Measurements from ENCODE around the gene COL12A1.

COL12A1 gene

DNA sequence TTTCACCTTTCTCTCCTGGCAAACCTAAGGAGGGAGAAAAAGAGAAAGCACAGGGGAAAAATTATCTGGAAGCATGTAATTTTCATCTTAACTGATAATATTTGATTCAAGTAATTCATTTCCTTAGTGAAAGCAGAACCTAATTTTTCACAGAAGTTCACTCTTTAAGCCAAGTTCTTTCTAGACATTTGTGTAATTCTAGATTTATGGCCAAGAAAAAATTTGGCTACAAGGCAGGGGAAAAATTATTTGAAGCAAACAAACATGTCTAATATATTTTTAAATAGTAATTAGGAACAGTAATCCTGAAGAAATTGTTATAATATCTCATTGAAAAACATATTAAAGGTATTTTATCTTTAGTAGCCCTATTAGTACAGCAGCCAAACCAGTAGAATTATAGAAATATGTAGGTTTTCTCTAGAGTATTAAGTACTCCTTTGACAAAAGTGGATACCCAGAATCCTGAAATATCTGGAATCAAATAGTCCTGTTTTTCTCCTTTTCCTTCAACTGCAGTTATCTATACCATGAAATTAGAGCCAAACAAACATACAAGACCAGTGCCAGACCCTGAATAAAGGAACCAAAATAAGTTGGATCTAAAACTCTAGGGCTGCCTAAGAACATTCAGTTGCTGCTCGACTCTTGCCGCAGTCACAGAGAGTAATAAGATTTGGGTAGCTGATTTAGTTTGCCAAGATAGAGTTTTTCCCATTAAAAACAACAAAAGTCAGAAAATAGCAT lies 116.5 kb downstream of the COL12A1 start:
- no peak for DNase-seq (ENCODE audit: low spot score)
- no peak overlapping the region for H3K27ac ChIP-seq
- ChIA-PET CTCF (no interaction called here), POLR2A (ENCODE audit: low non-redundant PET) (no interaction called here)
- TF ChIP-seq, protein P1, sequence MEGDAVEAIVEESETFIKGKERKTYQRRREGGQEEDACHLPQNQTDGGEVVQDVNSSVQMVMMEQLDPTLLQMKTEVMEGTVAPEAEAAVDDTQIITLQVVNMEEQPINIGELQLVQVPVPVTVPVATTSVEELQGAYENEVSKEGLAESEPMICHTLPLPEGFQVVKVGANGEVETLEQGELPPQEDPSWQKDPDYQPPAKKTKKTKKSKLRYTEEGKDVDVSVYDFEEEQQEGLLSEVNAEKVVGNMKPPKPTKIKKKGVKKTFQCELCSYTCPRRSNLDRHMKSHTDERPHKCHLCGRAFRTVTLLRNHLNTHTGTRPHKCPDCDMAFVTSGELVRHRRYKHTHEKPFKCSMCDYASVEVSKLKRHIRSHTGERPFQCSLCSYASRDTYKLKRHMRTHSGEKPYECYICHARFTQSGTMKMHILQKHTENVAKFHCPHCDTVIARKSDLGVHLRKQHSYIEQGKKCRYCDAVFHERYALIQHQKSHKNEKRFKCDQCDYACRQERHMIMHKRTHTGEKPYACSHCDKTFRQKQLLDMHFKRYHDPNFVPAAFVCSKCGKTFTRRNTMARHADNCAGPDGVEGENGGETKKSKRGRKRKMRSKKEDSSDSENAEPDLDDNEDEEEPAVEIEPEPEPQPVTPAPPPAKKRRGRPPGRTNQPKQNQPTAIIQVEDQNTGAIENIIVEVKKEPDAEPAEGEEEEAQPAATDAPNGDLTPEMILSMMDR (conservative IDR thresholded peaks at IDR 0.05; ENCODE audit: low read depth): no peak

DNA sequence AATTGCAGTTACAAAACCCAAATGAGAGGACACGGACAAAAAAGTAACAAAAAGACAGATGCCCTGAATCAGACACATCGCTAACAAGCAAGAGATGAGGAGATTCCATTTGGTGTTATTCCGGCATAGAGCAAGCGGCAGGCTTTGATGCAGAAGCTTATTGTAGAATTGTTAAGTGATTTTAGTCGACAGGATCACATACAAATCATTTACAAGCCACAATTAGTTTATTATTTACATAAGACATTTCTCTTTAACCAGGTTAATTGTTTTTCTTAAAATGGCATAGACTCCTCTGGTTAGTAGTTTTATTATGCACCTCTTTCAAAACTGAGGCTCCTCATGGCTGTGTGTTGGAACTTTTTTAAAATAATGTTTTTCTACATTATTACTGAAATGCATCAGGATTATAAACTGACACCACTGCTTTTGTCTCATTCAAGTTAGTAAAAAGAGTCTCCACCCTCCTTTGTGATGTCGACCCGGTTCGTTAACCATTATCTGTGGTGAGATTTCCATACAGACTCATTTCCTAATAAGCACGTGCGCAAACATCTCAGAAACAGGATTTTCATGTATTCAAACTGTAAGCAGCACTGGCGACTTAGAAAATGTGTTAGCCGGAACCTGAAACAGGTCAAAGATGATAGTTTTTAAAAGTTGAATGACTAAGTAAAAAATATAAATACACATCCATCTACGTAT lies 119.8 kb downstream of the COL12A1 start:
- ChIA-PET CTCF (no interaction called here), POLR2A (ENCODE audit: low non-redundant PET) (no interaction called here)
- DNase-seq (ENCODE audit: low spot score): no peak
- H3K27ac ChIP-seq: no peak overlapping the region
- TF ChIP-seq, protein P1 (conservative IDR thresholded peaks at IDR 0.05; ENCODE audit: low read depth): no peak

DNA sequence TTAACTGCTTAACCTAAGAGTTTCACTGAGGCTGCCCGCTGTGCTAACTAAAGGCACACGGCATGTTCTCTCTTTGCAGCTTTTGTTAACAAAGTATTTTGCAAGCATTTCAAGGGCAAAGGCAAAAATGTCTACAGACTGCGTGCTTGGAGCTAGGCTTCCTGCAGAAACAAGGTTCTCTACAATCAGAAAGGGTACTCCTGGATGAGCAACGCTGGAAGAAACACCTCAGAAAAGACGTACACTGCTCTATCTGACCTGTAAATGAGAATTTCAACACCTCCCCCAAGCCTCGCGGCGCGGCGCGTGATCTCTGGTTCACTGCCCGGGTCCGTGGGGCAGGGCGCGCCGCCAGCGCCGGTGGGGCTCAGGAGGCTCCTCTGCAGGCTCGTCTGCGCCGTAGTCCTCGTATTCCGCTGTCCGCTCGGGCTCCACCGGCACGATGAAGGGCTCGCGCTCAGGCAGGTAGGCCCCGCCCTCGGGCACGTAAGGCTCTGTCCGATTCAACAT lies 120.9 kb downstream of the COL12A1 start:
- ChIA-PET POLR2A (ENCODE audit: low non-redundant PET) (no interaction called here), CTCF (no interaction called here)
- no peak overlapping the region for H3K27ac ChIP-seq
- no peak for DNase-seq (ENCODE audit: low spot score)
- TF ChIP-seq, protein P1 (conservative IDR thresholded peaks at IDR 0.05; ENCODE audit: low read depth): no peak

DNA sequence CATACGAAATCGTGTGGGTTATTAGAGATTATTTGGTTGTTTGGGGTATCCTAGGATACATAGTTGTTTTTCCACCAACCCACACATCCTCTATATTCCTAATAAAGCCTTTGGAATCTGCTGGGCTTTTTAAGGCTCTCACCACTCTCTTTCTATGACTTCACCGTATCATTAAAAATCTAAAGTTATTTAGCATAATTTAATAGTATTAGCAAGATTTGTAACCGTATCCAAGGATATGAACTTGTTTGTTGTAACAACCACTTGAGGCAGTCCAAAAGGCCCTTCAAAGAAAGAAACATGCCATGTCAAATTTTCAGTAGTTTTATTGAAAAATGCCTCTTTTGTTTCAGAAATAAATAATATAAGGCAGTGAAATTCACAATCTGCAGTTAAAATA lies 121.8 kb downstream of the COL12A1 start:
- TF ChIP-seq, protein P1 (conservative IDR thresholded peaks at IDR 0.05; ENCODE audit: low read depth): no peak
- DNase-seq (ENCODE audit: low spot score): no peak
- ChIA-PET CTCF (no interaction called here), POLR2A (ENCODE audit: low non-redundant PET) (no interaction called here)
- no peak overlapping the region for H3K27ac ChIP-seq

DNA sequence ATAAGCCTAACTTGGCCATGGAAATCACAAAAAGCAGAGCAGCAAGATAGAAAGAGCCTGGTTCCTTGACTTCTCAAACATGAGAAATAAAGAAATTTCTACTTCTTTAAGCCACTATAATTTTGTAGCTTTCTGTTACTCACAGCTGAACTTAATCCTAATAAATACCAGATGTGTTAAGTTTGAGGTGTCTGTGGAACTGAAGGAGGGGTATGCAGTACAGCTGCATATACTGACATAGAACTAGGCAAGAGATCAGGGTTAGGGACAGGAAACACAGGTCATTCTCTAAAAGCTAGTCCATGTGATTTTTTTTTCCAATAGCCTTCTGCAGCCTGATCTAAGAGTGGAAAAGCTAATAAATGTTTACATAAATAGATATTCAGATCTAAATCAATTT lies 123.9 kb downstream of the COL12A1 start:
- no peak overlapping the region for H3K27ac ChIP-seq
- no peak for DNase-seq (ENCODE audit: low spot score)
- ChIA-PET POLR2A (ENCODE audit: low non-redundant PET) (no interaction called here), CTCF (no interaction called here)
- TF ChIP-seq, protein P1 (conservative IDR thresholded peaks at IDR 0.05; ENCODE audit: low read depth): no peak

DNA sequence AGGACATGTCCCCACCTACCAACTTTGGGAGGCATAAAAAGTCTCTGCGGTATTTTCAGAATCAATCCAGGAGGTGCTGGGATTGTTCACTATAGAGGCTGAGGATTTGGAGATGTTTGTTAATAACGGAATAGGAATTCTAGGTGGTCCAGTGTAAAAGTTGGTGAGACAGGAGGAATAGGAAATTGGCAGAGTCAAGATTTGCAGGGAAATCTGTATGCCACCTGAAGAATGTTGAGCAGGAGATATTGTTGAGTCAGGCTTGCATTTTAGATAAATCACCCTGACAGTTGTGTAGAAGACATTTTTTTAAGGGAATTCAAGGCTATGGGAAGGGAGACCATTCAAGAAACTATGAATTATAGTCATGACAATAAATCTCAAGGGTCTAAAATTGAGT lies 124.8 kb downstream of the COL12A1 start:
- POLR2A ChIA-PET (ENCODE audit: low non-redundant PET): no interaction called here
- TF ChIP-seq, protein P1 (conservative IDR thresholded peaks at IDR 0.05; ENCODE audit: low read depth): no peak
- CTCF ChIA-PET: no interaction called here
- no peak overlapping the region for H3K27ac ChIP-seq
- no peak for DNase-seq (ENCODE audit: low spot score)

Data from RWPE1 (cell line).